AG10803 (cell line): Measurements from ENCODE around the gene BICD1.
A peak's percentile ranks its signal among the peaks of the same experiment; 100 is the strongest.

Source experiments
- DNase-seq: peaks from one replicate; pipeline ENCODE4 v3.0.0; 2010; ENCODE audit warnings: low read depth
- H3K4me3 ChIP-seq: 2 replicates; pipeline ENCODE4 v1.5.1; 2011; ENCODE audit warnings: mild to moderate bottlenecking, low read length, control low read depth
- CTCF ChIP-seq: conservative IDR thresholded peaks from 2 replicates; pipeline ENCODE4 v1.5.1; 2011; ENCODE audit warnings: mild to moderate bottlenecking, low read length, control low read depth, inconsistent platforms

The BICD1 gene

GRCh38 chr12:32235251-32235650, 128.6 kb downstream of the BICD1 start:
- no peak for TF ChIP-seq CTCF
- H3K4me3 ChIP-seq = no peak overlapping the region
- DNase-seq = no peak

GRCh38 chr12:32240162-32240561, 133.5 kb downstream of the BICD1 start:
- no peak overlapping the region for H3K4me3 ChIP-seq
- TF ChIP-seq CTCF = no peak
- no peak for DNase-seq

GRCh38 chr12:32240831-32241230, 134.2 kb downstream of the BICD1 start:
- TF ChIP-seq CTCF = no peak

GRCh38 chr12:32242641-32243040, 136.0 kb downstream of the BICD1 start:
- H3K4me3 ChIP-seq = no peak overlapping the region
- DNase-seq = no peak
- TF ChIP-seq CTCF = no peak

More at GRCh38 chr12:32240831-32241230, 134.2 kb downstream of the BICD1 start:
- no peak overlapping the region for H3K4me3 ChIP-seq
- DNase-seq = no peak

GRCh38 chr12:32248441-32249140, 141.9 kb downstream of the BICD1 start:
- no peak overlapping the region for H3K4me3 ChIP-seq
- DNase-seq = peak; percentile 60
- no peak for TF ChIP-seq CTCF

- DNase-seq = peak; percentile 33
- no peak overlapping the region for H3K4me3 ChIP-seq
- TF ChIP-seq CTCF = no peak
Measured at GRCh38 chr12:32249777-32250176, 143.1 kb downstream of the BICD1 start.
